DMS114 treated with DMSO at 0.1 percent for 48 hours (cell line): ENCODE measurements around the gene TYMS.

Experiments
- DNase-seq: peaks from one replicate; lab custom pipeline; 2025; ENCODE audit not compliant: unreplicated experiment; lab: John Stamatoyannopoulos, UW

Gene TYMS

GRCh38 chr18:710418-711300, 53.2 kb downstream of the TYMS start:
- no peak for DNase-seq

GRCh38 chr18:711310-711656, 53.8 kb downstream of the TYMS start:
- no peak for DNase-seq

- DNase-seq = peak; percentile 16
Measured at GRCh38 chr18:711657-712400, 54.4 kb downstream of the TYMS start.

GRCh38 chr18:712401-713134, 55.1 kb downstream of the TYMS start, which contains the start of gene ENOSF1:
Gene ENOSF1, minus strand, starts transcription at chr18:712630. Its CDS starts 43 bp downstream, at chr18:712587.
- DNase-seq = peak; percentile 37

GRCh38 chr18:713135-713490, 55.7 kb downstream of the TYMS start:
- DNase-seq = no peak

- DNase-seq = no peak
Measured at GRCh38 chr18:715626-716025, 58.2 kb downstream of the TYMS start.

GRCh38 chr18:717003-717402, 59.5 kb downstream of the TYMS start:
- DNase-seq = no peak
